ENCODE data around the gene TNKS1BP1.

GRCh38 chr11:57313071-57313787 is 11.5 kb downstream of the TNKS1BP1 start:
- TF ChIP-seq TAF1 (IDR thresholded peaks at IDR 0.05; ENCODE audit: borderline replicate concordance, insufficient read depth, low read length) (no peak), POLR2AphosphoS5 (IDR thresholded peaks at IDR 0.05; ENCODE audit: low read depth, low read length) (no peak)
- TF ChIP-seq, protein P1, sequence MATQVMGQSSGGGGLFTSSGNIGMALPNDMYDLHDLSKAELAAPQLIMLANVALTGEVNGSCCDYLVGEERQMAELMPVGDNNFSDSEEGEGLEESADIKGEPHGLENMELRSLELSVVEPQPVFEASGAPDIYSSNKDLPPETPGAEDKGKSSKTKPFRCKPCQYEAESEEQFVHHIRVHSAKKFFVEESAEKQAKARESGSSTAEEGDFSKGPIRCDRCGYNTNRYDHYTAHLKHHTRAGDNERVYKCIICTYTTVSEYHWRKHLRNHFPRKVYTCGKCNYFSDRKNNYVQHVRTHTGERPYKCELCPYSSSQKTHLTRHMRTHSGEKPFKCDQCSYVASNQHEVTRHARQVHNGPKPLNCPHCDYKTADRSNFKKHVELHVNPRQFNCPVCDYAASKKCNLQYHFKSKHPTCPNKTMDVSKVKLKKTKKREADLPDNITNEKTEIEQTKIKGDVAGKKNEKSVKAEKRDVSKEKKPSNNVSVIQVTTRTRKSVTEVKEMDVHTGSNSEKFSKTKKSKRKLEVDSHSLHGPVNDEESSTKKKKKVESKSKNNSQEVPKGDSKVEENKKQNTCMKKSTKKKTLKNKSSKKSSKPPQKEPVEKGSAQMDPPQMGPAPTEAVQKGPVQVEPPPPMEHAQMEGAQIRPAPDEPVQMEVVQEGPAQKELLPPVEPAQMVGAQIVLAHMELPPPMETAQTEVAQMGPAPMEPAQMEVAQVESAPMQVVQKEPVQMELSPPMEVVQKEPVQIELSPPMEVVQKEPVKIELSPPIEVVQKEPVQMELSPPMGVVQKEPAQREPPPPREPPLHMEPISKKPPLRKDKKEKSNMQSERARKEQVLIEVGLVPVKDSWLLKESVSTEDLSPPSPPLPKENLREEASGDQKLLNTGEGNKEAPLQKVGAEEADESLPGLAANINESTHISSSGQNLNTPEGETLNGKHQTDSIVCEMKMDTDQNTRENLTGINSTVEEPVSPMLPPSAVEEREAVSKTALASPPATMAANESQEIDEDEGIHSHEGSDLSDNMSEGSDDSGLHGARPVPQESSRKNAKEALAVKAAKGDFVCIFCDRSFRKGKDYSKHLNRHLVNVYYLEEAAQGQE (IDR thresholded peaks at IDR 0.05; ENCODE audit: insufficient read depth in 1 of 2, low read depth in 2 of 2, low read length in 2 of 2), result no peak
